Measurements from ENCODE around the gene TBX19. TPM values are rescaled to one million over a fixed set of nuclear protein-coding genes. Genes with fewer than 3 reads are reported as not detected.

Gene TBX19
- total and polyA plus RNA-seq, 2 of the 8 experiments (the other 6 are each of a cell fraction or from before 2014, with no cell fraction given), result 1.0 to 1.8 TPM

- TF ChIP-seq TAF7 (optimal IDR thresholded peaks at IDR 0.05; ENCODE audit: borderline replicate concordance, low read depth, low read length), result no peak
- TF ChIP-seq SUZ12 (IDR thresholded peaks at IDR 0.05; ENCODE audit: low read length), result no peak
These were observed 40.2 kb downstream of the TBX19 start (continued) for GRCh38 chr1:168320800-168321450.

All from H1 (cell line).